GM10266 (cell line): ENCODE results near the gene OPTC.

Experiments
- DNase-seq: peaks from one replicate; pipeline ENCODE4 v3.0.0; 2012; ENCODE audit errors: extremely low spot score
- TF ChIP-seq, protein P1 (sequence below): IDR thresholded peaks from 2 replicates; pipeline ENCODE4 v1.5.1; 2012; ENCODE audit warnings: mild to moderate bottlenecking, low read depth; ENCODE audit not compliant: control insufficient read depth, insufficient read depth; ENCODE audit errors: missing control alignments

OPTC gene

DNA sequence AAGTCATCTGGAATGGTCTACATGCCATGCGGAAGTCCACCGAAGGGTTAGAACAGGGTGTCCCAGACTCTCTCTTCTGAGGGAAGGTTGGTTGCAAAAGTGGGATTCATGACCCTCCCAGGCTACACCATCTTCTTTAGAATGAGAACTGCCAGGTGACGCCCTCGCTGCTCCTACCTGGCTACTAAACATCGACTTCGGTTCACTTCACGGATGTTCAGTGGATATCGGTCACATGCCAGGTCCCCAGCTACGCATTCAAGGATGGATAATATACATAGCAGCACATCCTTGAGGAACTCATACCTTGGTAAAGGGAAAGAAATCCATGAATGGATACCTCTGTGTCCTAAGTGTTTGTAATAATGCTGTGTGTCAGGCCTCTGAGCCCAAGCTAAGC is 3.3 kb upstream of the OPTC start:
- no peak for DNase-seq
- TF ChIP-seq, protein P1, sequence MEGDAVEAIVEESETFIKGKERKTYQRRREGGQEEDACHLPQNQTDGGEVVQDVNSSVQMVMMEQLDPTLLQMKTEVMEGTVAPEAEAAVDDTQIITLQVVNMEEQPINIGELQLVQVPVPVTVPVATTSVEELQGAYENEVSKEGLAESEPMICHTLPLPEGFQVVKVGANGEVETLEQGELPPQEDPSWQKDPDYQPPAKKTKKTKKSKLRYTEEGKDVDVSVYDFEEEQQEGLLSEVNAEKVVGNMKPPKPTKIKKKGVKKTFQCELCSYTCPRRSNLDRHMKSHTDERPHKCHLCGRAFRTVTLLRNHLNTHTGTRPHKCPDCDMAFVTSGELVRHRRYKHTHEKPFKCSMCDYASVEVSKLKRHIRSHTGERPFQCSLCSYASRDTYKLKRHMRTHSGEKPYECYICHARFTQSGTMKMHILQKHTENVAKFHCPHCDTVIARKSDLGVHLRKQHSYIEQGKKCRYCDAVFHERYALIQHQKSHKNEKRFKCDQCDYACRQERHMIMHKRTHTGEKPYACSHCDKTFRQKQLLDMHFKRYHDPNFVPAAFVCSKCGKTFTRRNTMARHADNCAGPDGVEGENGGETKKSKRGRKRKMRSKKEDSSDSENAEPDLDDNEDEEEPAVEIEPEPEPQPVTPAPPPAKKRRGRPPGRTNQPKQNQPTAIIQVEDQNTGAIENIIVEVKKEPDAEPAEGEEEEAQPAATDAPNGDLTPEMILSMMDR = no peak

DNA sequence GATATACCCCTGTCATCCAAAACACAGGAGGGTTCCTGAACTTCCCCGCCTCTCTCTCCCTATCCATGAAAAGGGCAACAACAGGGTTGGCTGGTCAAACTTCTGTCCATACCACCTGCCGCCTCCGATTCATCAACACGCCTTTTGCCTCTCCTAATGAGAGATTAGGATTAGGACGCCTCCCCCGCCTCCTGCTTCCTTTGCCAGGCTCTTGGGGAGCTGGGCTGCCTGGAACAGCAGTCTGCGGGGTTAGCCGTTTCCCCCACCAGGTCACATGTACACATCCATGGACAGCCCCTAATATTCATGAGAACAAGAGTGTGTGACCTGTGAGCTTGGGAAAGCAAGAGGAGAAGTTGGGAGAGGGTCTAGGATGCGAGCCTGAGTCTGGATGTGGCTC is 2.3 kb upstream of the OPTC start:
- TF ChIP-seq, protein P1 = no peak
- no peak for DNase-seq

DNA sequence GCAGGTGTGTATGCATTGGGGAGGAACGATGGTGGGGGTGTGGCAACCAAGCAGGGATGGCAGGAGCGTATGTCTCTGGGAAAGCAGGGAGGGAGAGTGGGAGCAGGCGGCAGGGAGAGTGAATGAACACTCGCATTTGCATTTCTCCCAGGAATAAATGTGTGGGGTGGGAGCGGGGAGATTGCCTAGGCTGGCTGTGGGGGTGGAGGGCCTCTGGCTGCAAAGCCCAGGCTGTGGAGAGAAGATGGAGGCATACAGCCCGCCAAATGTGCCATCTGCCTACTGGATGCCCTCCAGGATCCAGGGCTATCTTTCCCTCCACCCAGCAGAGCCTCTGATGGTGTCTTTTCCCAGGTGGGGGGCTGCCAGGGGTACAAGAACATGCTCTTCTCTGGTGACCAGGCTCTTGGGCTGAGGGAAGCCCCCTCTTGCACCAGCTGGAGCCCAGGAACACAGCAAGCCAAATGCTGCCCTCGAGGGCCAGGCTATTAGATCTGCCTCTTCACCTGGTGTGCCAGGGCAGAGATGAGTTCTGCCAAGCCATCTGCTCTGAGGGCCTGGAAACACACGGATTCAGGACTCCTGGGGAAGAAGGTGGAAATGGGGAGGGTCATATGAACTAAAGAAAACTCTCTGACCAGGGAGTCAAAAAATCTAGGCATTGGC is 1.7 kb upstream of the OPTC start:
- TF ChIP-seq, protein P1 = no peak
- no peak for DNase-seq

DNA sequence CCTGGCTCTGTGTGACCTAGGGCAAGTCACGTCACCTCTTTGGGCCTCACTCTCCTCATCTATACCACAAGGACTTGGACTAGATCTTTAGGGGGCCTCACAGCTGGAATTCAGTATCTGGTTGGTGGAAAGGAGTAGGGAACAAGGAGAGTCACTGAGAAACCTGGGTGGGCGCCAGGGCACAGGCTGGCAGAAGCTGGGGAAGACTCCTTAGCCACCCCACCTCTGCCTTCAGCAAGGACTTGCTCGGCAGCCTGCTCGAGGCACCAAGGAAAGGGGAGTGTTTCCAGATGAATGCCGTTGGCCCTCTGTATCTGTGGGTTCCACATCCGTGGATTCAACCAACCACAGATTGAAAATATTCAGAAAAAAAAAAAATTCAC is 1.2 kb upstream of the OPTC start:
- DNase-seq = no peak
- TF ChIP-seq, protein P1 = no peak

DNA sequence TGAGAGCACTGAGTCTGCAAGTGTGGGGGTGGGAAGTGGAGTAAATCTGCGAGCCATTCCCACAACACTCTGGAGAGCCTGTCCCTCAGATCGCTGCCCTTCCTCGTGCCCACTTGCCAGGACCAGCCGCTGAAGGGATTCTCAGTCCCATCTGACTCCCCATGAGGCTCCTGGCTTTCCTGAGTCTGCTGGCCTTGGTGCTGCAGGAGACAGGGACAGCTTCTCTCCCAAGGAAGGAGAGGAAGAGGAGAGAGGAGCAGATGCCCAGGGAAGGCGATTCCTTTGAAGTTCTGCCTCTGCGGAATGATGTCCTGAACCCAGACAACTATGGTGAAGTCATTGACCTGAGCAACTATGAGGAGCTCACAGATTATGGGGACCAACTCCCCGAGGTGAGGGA is 1.9 kb downstream of the OPTC start:
- TF ChIP-seq, protein P1 = no peak
- no peak for DNase-seq

DNA sequence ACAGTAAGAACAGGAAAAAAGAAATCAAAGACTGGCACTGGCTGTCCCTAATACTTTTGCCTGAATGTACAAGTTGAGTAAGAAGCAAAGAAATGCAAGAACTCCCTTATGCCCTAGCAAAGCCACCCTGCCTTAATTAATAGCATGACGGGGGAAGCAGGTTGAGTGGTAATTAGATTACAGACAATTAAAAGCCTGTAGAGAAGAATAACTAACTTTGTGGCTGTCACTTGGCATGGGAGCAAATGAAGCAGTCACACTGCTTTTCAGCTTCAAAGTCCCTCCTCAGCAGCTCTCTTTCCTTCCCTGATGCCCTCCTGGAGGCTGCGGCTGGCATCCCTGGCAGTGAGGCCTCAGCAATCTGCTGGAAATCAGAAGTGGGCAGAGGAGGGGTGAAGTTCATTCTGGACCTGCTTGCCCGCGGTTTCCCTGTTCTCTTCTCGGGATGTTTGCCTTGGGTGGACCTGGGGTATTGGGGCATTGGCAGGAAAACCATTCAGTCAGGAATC is 3.4 kb downstream of the OPTC start:
- TF ChIP-seq, protein P1 = no peak

DNA sequence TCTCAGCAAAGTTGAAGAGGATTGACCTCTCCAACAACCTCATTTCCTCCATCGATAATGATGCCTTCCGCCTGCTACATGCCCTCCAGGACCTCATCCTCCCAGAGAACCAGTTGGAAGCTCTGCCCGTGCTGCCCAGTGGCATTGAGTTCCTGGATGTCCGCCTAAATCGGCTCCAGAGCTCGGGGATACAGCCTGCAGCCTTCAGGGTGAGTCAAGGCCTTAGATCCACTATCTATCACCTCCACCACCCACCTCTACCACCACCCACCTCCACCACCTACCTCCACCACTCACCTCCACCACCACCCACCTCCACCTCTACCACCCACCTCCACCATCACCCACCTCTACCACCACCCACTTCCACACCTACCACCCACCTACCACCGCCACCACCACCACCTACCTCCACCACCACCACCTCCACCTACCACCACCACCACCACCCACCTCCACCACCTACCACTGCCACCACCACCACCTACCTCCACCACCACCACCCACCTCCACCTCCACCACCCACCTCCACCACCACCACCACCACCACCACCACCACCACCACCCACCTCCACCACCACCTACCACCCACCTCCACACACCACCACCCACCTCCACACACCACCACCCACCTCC is 5.8 kb downstream of the OPTC start:
- TF ChIP-seq, protein P1 = no peak
- DNase-seq = no peak

More for the DNA sequence above, 3.4 kb downstream of the OPTC start:
- DNase-seq = no peak
